Fibroblast of skin of right quadriceps (primary cell): ENCODE results near the gene FGGY.
A peak's percentile ranks its signal among the peaks of the same experiment; 100 is the strongest.

Experiments used
- DNase-seq: peaks from one replicate; pipeline ENCODE4 v3.0.0-alpha.2; 2013

Gene FGGY

GRCh38 chr1:59391212-59392179 is 94.6 kb downstream of the FGGY start:
- no peak for DNase-seq

GRCh38 chr1:59393211-59394180 is 96.6 kb downstream of the FGGY start:
- peak; percentile 92 for DNase-seq

- DNase-seq: no peak
Observed at GRCh38 chr1:59394706-59395425, 98.0 kb downstream of the FGGY start.

GRCh38 chr1:59396387-59396786 is 99.5 kb downstream of the FGGY start:
- no peak for DNase-seq

- no peak for DNase-seq
Observed at GRCh38 chr1:59397139-59397858, 100.4 kb downstream of the FGGY start.

GRCh38 chr1:59399642-59400041 is 102.7 kb downstream of the FGGY start:
- no peak for DNase-seq

- DNase-seq: peak; percentile 34
Observed at GRCh38 chr1:59401581-59401980, 104.7 kb downstream of the FGGY start.

GRCh38 chr1:59404796-59405195 is 107.9 kb downstream of the FGGY start:
- DNase-seq: peak; percentile 62

GRCh38 chr1:59406437-59407164 is 109.7 kb downstream of the FGGY start:
- DNase-seq: no peak

GRCh38 chr1:59408608-59409240 is 111.8 kb downstream of the FGGY start:
- no peak for DNase-seq

- no peak for DNase-seq
Observed at GRCh38 chr1:59409549-59409948, 112.7 kb downstream of the FGGY start.

- no peak for DNase-seq
Observed at GRCh38 chr1:59409986-59410385, 113.1 kb downstream of the FGGY start.

- no peak for DNase-seq
Observed at GRCh38 chr1:59410457-59410856, 113.6 kb downstream of the FGGY start.

GRCh38 chr1:59411147-59411546 is 114.3 kb downstream of the FGGY start:
- no peak for DNase-seq

GRCh38 chr1:59412718-59413326 is 115.9 kb downstream of the FGGY start:
- DNase-seq: no peak

GRCh38 chr1:59413327-59413720 is 116.4 kb downstream of the FGGY start:
- no peak for DNase-seq

- DNase-seq: peak; percentile 42
Observed at GRCh38 chr1:59414406-59415133, 117.7 kb downstream of the FGGY start.

- DNase-seq: no peak
Observed at GRCh38 chr1:59415286-59415850, 118.5 kb downstream of the FGGY start.

GRCh38 chr1:59415881-59416280 is 119.0 kb downstream of the FGGY start:
- DNase-seq: peak; percentile 52
